Thoracic aorta (tissue), 2 donors: ENCODE data around the gene C5AR1. TPM values are rescaled to one million over a fixed set of nuclear protein-coding genes. Genes with fewer than 3 reads are reported as not detected.

Experiments used
- ATAC-seq: fragments of 150-250 bp; one replicate; pipeline ENCODE4 v1.8.0; 2017; ENCODE audit warnings: low read depth; ENCODE audit not compliant: insufficient number of reproducible peaks, low FRiP score
- DNase-seq: peaks from one replicate; pipeline ENCODE4 v3.0.0-alpha.2; 2020; ENCODE audit warnings: low spot score
- H3K27ac ChIP-seq, 2 donors: fragments of 200-600 bp; sonication (generic); 1 replicate in 1 of 2; 2 replicates in 1 of 2; pipeline ENCODE4 v1.5.1; 2016; ENCODE audit warnings: mild to moderate bottlenecking in 2 of 2, moderate library complexity in 2 of 2
- H3K27me3 ChIP-seq: fragments of 200-600 bp; sonication (generic); replicated peaks from 2 replicates; pipeline ENCODE4 v1.6.0; 2016; ENCODE audit warnings: mild to moderate bottlenecking; ENCODE audit not compliant: insufficient read depth
- H3K36me3 ChIP-seq: fragments of 200-600 bp; sonication (generic); one replicate; pipeline ENCODE4 v1.5.1; 2016
- H3K4me1 ChIP-seq, 2 donors: fragments of 200-600 bp; sonication (generic); 1 replicate in 1 of 2; 2 replicates in 1 of 2; pipeline versions ENCODE4 v1.5.1 to v1.6.0; 2016; ENCODE audit warnings: low read depth in 2 of 2, mild to moderate bottlenecking in 1 of 2; ENCODE audit not compliant: control insufficient read depth in 1 of 2
- H3K4me3 ChIP-seq: fragments of 200-600 bp; sonication (generic); 2 replicates; pipeline ENCODE4 v1.5.1; 2016; ENCODE audit warnings: mild to moderate bottlenecking
- H3K9me3 ChIP-seq: fragments of 200-600 bp; sonication (generic); 2 replicates; pipeline ENCODE4 v1.5.1; 2016
- CTCF ChIP-seq: fragments of 200-600 bp; sonication (generic); IDR thresholded peaks from one replicate; pipeline ENCODE4 v1.5.1; 2019; ENCODE audit warnings: antibody characterized with exemption
- total RNA-seq, 2 donors: library from RNA; depleted of rRNA; stranded (reverse); fragments of >200 nt; gene quantifications; one replicate each; pipeline versions ENCODE4 v1.1.0 to v1.2.3, GENCODE V29; 2016

C5AR1 gene
- total RNA-seq, 2 donors from 2014 or later = 37.6 to 51.9 TPM

- Histone ChIP-seq H3K27me3 (no peaks in the 10 kb centered on the region), H3K27ac (peak overlapping the region in 1 of 2 donors; percentile 25), H3K36me3 (no peaks in the 10 kb centered on the region), H3K4me3 (peak overlapping the region; percentile 53), H3K9me3 (no peaks in the 10 kb centered on the region), H3K4me1 (peaks cover 22 to 23% of the 10 kb centered on the region in 2 donors)
- ATAC-seq (no peak), DNase-seq (no peak)
- no peak for TF ChIP-seq CTCF
These were observed 623 bp upstream of the C5AR1 start for GRCh38 chr19:47309038-47309437.

GRCh38 chr19:47310323-47310722, 662 bp downstream of the C5AR1 start:
- Histone ChIP-seq H3K27ac (peak overlapping the region in 1 of 2 donors; percentile 25), H3K4me3 (peak overlapping the region; percentile 53), H3K9me3 (no peaks in the 10 kb centered on the region), H3K4me1 (peaks cover 22 to 23% of the 10 kb centered on the region in 2 donors), H3K27me3 (no peaks in the 10 kb centered on the region), H3K36me3 (no peaks in the 10 kb centered on the region)
- DNase-seq = no peak
- ATAC-seq = no peak
- TF ChIP-seq CTCF = no peak

GRCh38 chr19:47310819-47311218, 1.2 kb downstream of the C5AR1 start:
- no peaks in the 10 kb centered on the region for H3K9me3 ChIP-seq
- H3K4me3 ChIP-seq = peak overlapping the region; percentile 53
- TF ChIP-seq CTCF = no peak
- no peak overlapping the region for H3K27ac ChIP-seq
- DNase-seq (no peak), ATAC-seq (no peak)
- H3K27me3 ChIP-seq = no peaks in the 10 kb centered on the region
- no peaks in the 10 kb centered on the region for H3K36me3 ChIP-seq
- peaks cover 17 to 21% of the 10 kb centered on the region in 2 donors for H3K4me1 ChIP-seq

GRCh38 chr19:47312366-47313006, 2.8 kb downstream of the C5AR1 start:
- TF ChIP-seq CTCF = no peak
- Histone ChIP-seq H3K4me3 (peak overlapping the region; percentile 53), H3K36me3 (no peaks in the 10 kb centered on the region), H3K27me3 (no peaks in the 10 kb centered on the region), H3K4me1 (peaks cover 15 to 19% of the 10 kb centered on the region in 2 donors), H3K27ac (peak overlapping the region in 1 of 2 donors; percentile 29), H3K9me3 (no peaks in the 10 kb centered on the region)
- ATAC-seq (no peak), DNase-seq (no peak)

GRCh38 chr19:47313754-47314295, 4.2 kb downstream of the C5AR1 start:
- Histone ChIP-seq H3K27ac (peak overlapping the region in 1 of 2 donors; percentile 29), H3K27me3 (no peaks in the 10 kb centered on the region), H3K4me3 (peak overlapping the region; percentile 53), H3K36me3 (no peaks in the 10 kb centered on the region), H3K4me1 (peaks cover 10 to 14% of the 10 kb centered on the region in 2 donors), H3K9me3 (no peaks in the 10 kb centered on the region)
- ATAC-seq (no peak), DNase-seq (no peak)
- TF ChIP-seq CTCF = no peak
